Smooth muscle cell (in vitro differentiated cells): ENCODE results near the gene C19orf73. TPM values are rescaled to one million over a fixed set of nuclear protein-coding genes. Genes with fewer than 3 reads are reported as not detected.

ENCODE experiments used
- DNase-seq: peaks from one replicate; lab custom pipeline; 2025; ENCODE audit not compliant: unreplicated experiment; lab: John Stamatoyannopoulos, UW
- H2AFZ ChIP-seq: fragments of 200-600 bp; sonication (generic); 2 replicates; pipeline ENCODE4 v1.6.0; 2016; ENCODE audit warnings: antibody characterized with exemption, low read depth, mild to moderate bottlenecking
- H3F3A ChIP-seq: fragments of 200-600 bp; sonication (generic); 2 replicates; pipeline ENCODE4 v1.6.0; 2017; ENCODE audit warnings: antibody characterized with exemption, low read depth
- H3K27ac ChIP-seq: fragments of 200-600 bp; sonication (generic); 2 replicates; pipeline ENCODE4 v1.5.1; 2016; ENCODE audit warnings: low read depth, mild to moderate bottlenecking
- H3K27me3 ChIP-seq: fragments of 200-600 bp; sonication (generic); 2 replicates; pipeline ENCODE4 v1.6.1; 2016; ENCODE audit warnings: low read depth, mild to moderate bottlenecking
- H3K36me3 ChIP-seq: fragments of 200-600 bp; sonication (generic); 2 replicates; pipeline ENCODE4 v1.5.1; 2016; ENCODE audit warnings: low read depth
- H3K4me1 ChIP-seq: fragments of 200-600 bp; sonication (generic); 2 replicates; pipeline ENCODE4 v1.5.1; 2016; ENCODE audit warnings: low read depth
- H3K4me2 ChIP-seq: fragments of 200-600 bp; sonication (generic); 2 replicates; pipeline ENCODE4 v1.6.0; 2016; ENCODE audit warnings: mild to moderate bottlenecking
- H3K4me3 ChIP-seq: fragments of 200-600 bp; sonication (generic); 2 replicates; pipeline ENCODE4 v1.5.1; 2016; ENCODE audit warnings: mild to moderate bottlenecking
- H3K79me2 ChIP-seq: fragments of 200-600 bp; sonication (generic); 2 replicates; pipeline ENCODE4 v1.6.0; 2016; ENCODE audit warnings: low read depth, mild to moderate bottlenecking
- H3K9ac ChIP-seq: fragments of 200-600 bp; sonication (generic); 2 replicates; pipeline ENCODE4 v1.6.0; 2016; ENCODE audit warnings: low read depth
- H3K9me3 ChIP-seq: fragments of 200-600 bp; sonication (generic); replicated peaks from 2 replicates; pipeline ENCODE4 v1.5.1; 2016; ENCODE audit warnings: low read depth
- H4K20me1 ChIP-seq: fragments of 200-600 bp; sonication (generic); 2 replicates; pipeline ENCODE4 v1.6.0; 2016; ENCODE audit warnings: low read depth
- WGBS: methylation state at CpG from one replicate; pipeline ENCODE4 v1.1.7; 2016; ENCODE audit warnings: low lambda C conversion rate; 5-methylcytosine and 5-hydroxymethylcytosine counted together
- polyA plus RNA-seq: library from polyadenylated mRNA; unstranded; fragments of >200 nt; fragmentation: Nextera tagmentation; extraction: Ambion mirVana; gene quantifications from 2 replicates; pipeline ENCODE4 v1.2.1, GENCODE V29; 2016
- total RNA-seq: library from RNA; depleted of rRNA; stranded (reverse); fragments of >200 nt; gene quantifications from 2 replicates; pipeline ENCODE4 v1.2.3, GENCODE V29; 2014
- TF ChIP-seq, protein P1 (sequence below): fragments of 200-600 bp; sonication (generic); IDR thresholded peaks from 2 replicates; pipeline ENCODE4 v1.5.1; 2017; ENCODE audit warnings: borderline replicate concordance, mild to moderate bottlenecking, antibody characterized with exemption; ENCODE audit not compliant: insufficient read depth, poor library complexity, severe bottlenecking

Gene C19orf73
- total and polyA plus RNA-seq, 2 experiments from 2014 or later, result 0.74 to 2.9 TPM

- Histone ChIP-seq H3K27ac (no peak overlapping the region), H4K20me1 (peaks cover 95% of the 10 kb centered on the region), H3K27me3 (no peaks in the 10 kb centered on the region), H3K4me2 (no peak overlapping the region), H2AFZ (no peak overlapping the region), H3K4me3 (no peak overlapping the region), H3K9me3 (no peaks in the 10 kb centered on the region), H3K4me1 (no peaks in the 10 kb centered on the region), H3F3A (peaks cover 22% of the 10 kb centered on the region), H3K79me2 (peaks cover 41% of the 10 kb centered on the region), H3K36me3 (no peaks in the 10 kb centered on the region), H3K9ac (no peak overlapping the region)
- TF ChIP-seq, protein P1, sequence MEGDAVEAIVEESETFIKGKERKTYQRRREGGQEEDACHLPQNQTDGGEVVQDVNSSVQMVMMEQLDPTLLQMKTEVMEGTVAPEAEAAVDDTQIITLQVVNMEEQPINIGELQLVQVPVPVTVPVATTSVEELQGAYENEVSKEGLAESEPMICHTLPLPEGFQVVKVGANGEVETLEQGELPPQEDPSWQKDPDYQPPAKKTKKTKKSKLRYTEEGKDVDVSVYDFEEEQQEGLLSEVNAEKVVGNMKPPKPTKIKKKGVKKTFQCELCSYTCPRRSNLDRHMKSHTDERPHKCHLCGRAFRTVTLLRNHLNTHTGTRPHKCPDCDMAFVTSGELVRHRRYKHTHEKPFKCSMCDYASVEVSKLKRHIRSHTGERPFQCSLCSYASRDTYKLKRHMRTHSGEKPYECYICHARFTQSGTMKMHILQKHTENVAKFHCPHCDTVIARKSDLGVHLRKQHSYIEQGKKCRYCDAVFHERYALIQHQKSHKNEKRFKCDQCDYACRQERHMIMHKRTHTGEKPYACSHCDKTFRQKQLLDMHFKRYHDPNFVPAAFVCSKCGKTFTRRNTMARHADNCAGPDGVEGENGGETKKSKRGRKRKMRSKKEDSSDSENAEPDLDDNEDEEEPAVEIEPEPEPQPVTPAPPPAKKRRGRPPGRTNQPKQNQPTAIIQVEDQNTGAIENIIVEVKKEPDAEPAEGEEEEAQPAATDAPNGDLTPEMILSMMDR, result peak; percentile 98
- 64% methylated on average over 8 of the region's 8 CpGs for WGBS
- peak; percentile 23 for DNase-seq
These were observed 21.3 kb downstream of the C19orf73 start for GRCh38 chr19:49097453-49098288.

GRCh38 chr19:49094505-49095482, 24.1 kb downstream of the C19orf73 start:
- Histone ChIP-seq H3K79me2 (peaks cover 69% of the 10 kb centered on the region), H3K9me3 (no peaks in the 10 kb centered on the region), H3K4me2 (no peak overlapping the region), H3K27ac (no peak overlapping the region), H2AFZ (no peak overlapping the region), H3F3A (peaks cover 22% of the 10 kb centered on the region), H3K27me3 (no peaks in the 10 kb centered on the region), H3K9ac (no peak overlapping the region), H3K4me1 (no peaks in the 10 kb centered on the region), H4K20me1 (peaks cover 99% of the 10 kb centered on the region), H3K36me3 (no peaks in the 10 kb centered on the region), H3K4me3 (no peak overlapping the region)
- DNase-seq, result no peak
- WGBS, result 94% methylated on average over 23 of the region's 23 CpGs
- TF ChIP-seq, protein P1, result no peak

GRCh38 chr19:49092686-49093085, 26.3 kb downstream of the C19orf73 start:
- H3K9me3 ChIP-seq, result no peaks in the 10 kb centered on the region
- H2AFZ ChIP-seq, result no peak overlapping the region
- no peaks in the 10 kb centered on the region for H3K27me3 ChIP-seq
- H3F3A ChIP-seq, result peaks cover 22% of the 10 kb centered on the region
- 99% methylated on average over 6 of the region's 6 CpGs for WGBS
- H3K4me1 ChIP-seq, result no peaks in the 10 kb centered on the region
- H4K20me1 ChIP-seq, result peaks cover 100% of the 10 kb centered on the region
- H3K4me3 ChIP-seq, result no peak overlapping the region
- no peak overlapping the region for H3K27ac ChIP-seq
- H3K79me2 ChIP-seq, result peaks cover 73% of the 10 kb centered on the region
- DNase-seq, result no peak
- TF ChIP-seq, protein P1, result no peak
- H3K36me3 ChIP-seq, result no peaks in the 10 kb centered on the region
- no peak overlapping the region for H3K9ac ChIP-seq
- no peak overlapping the region for H3K4me2 ChIP-seq
